ENCODE data around the gene TRPC5OS.

Gene TRPC5OS

GRCh38 chrX:111875881-111876280 lies at the start of gene TRPC5OS:
Gene TRPC5OS, plus strand, starts transcription at chrX:111876181. Its CDS starts 25,669 bp downstream, at chrX:111901850.
- no peak for DNase-seq (ENCODE audit: low read depth)
- H3K4me3 ChIP-seq (ENCODE audit: low read depth, low read length), result no peak within 1 kb of the TSS
- TF ChIP-seq POLR2A (IDR thresholded peaks at IDR 0.05; ENCODE audit: extremely low read depth, insufficient read length) (no peak), MYC (IDR thresholded peaks at IDR 0.05; ENCODE audit: low read depth, low read length) (no peak), MAX (IDR thresholded peaks at IDR 0.05; ENCODE audit: low read depth, low read length) (no peak), CTCF (IDR thresholded peaks at IDR 0.05; ENCODE audit: low read depth, low read length) (no peak)

GRCh38 chrX:111829345-111829744 lies 46.6 kb upstream of the TRPC5OS start:
- TF ChIP-seq POLR2A (IDR thresholded peaks at IDR 0.05; ENCODE audit: extremely low read depth, insufficient read length) (no peak), MYC (IDR thresholded peaks at IDR 0.05; ENCODE audit: low read depth, low read length) (no peak), CTCF (IDR thresholded peaks at IDR 0.05; ENCODE audit: low read depth, low read length) (no peak), MAX (IDR thresholded peaks at IDR 0.05; ENCODE audit: low read depth, low read length) (no peak)

GRCh38 chrX:111830571-111830970 lies 45.4 kb upstream of the TRPC5OS start:
- no peak overlapping the region for H3K4me3 ChIP-seq (ENCODE audit: low read depth, low read length)
- TF ChIP-seq MYC (IDR thresholded peaks at IDR 0.05; ENCODE audit: low read depth, low read length), result no peak
- no peak for TF ChIP-seq POLR2A (IDR thresholded peaks at IDR 0.05; ENCODE audit: extremely low read depth, insufficient read length)
- no peak for TF ChIP-seq CTCF (IDR thresholded peaks at IDR 0.05; ENCODE audit: low read depth, low read length)
- TF ChIP-seq MAX (IDR thresholded peaks at IDR 0.05; ENCODE audit: low read depth, low read length), result no peak
- DNase-seq (ENCODE audit: low read depth), result no peak

More at GRCh38 chrX:111829345-111829744, 46.6 kb upstream of the TRPC5OS start:
- no peak overlapping the region for H3K4me3 ChIP-seq (ENCODE audit: low read depth, low read length)
- DNase-seq (ENCODE audit: low read depth), result no peak

- no peak overlapping the region for H3K4me3 ChIP-seq (ENCODE audit: low read depth, low read length)
- DNase-seq (ENCODE audit: low read depth), result no peak
- no peak for TF ChIP-seq MAX (IDR thresholded peaks at IDR 0.05; ENCODE audit: low read depth, low read length)
- TF ChIP-seq POLR2A (IDR thresholded peaks at IDR 0.05; ENCODE audit: extremely low read depth, insufficient read length), result no peak
- TF ChIP-seq CTCF (IDR thresholded peaks at IDR 0.05; ENCODE audit: low read depth, low read length), result no peak
- TF ChIP-seq MYC (IDR thresholded peaks at IDR 0.05; ENCODE audit: low read depth, low read length), result no peak
These were observed 44.6 kb upstream of the TRPC5OS start for GRCh38 chrX:111831343-111831742.

- DNase-seq (ENCODE audit: low read depth), result no peak
- no peak overlapping the region for H3K4me3 ChIP-seq (ENCODE audit: low read depth, low read length)
- TF ChIP-seq MAX (IDR thresholded peaks at IDR 0.05; ENCODE audit: low read depth, low read length) (no peak), POLR2A (IDR thresholded peaks at IDR 0.05; ENCODE audit: extremely low read depth, insufficient read length) (no peak), MYC (IDR thresholded peaks at IDR 0.05; ENCODE audit: low read depth, low read length) (no peak), CTCF (IDR thresholded peaks at IDR 0.05; ENCODE audit: low read depth, low read length) (no peak)
These were observed 38.8 kb upstream of the TRPC5OS start for GRCh38 chrX:111837197-111837596.
